ENCODE data around the gene CNTNAP2.

Gene CNTNAP2

DNA sequence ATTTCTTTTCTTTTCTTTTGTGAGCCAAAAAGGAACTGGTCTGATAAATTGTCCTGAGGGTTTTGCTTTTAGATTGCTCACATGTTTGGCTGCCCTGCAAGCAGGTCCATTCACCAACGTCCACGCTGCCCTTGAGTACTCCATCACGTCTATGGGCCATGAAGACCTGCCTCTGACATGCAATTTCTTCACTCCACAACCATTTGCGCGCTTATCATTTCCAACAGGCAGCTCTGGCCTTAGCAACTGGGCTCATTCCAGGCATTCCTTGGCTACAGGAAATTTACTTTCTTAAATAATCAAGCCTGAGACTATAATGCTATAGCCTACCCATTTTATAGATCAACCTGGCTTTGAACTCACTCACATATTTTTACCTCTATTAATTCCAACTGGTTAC lies 2065.7 kb downstream of the CNTNAP2 start:
- FAIRE-seq: no peak

DNA sequence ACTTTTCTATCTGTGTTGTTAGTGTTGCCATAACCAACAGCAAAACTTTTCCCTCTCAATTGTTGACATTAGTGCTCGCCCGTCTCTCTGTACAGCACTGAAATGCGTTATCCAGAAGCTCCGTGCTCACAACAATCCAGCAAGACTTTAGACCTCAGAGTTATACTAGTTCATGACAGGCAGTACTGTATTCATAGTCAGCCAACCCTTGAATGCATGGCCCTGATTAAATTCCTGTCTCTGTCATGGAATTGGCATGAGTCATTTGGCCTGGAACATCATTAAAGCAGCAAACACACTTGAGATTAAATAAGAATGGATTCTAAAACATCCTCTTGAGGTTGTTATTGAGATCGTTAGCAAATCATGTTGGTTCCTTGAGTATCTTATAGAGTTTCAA lies 2068.4 kb downstream of the CNTNAP2 start:
- no peak for FAIRE-seq

DNA sequence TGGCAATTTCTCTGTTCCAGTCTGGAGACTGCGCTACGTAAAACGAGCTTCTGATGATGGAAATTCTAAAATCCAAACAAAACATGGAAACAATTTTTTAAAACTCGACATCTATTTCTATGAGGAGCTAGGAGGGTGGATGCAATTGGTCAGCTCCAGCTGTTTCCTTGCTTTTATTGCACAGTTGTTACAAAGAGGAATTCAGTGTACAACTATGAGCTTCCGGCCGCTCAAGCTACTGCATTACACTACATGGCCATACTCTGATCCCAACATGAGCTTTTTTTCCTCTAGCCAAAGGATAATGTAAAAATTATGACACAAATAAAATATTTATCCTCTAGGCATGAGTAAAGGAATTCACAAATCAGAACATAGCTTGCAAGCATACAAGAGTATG lies 2070.9 kb downstream of the CNTNAP2 start:
- no peak for FAIRE-seq

GRCh38 chr7:148191391-148192065 lies 2074.9 kb downstream of the CNTNAP2 start:
- no peak for FAIRE-seq

GRCh38 chr7:148192491-148192890 lies 2075.9 kb downstream of the CNTNAP2 start:
- no peak for FAIRE-seq

DNA sequence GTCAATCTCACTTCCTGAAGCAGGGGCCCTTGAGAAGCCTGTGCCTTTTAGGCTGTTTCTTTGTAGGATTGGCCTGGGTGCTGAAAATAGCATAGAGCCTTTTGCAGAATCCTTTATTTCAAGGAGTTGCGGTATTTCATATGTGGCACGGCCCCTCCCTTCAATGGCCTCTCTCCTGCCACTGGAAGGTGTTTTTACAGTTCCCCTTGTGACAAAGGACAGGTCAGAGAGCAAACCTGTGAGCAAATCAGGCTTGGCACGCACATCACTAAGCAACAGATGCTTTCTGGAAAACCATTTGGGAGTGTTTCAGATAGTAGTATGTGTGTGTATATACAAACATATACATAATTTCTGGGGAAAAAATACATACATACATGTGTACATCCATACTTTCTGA lies 2085.4 kb downstream of the CNTNAP2 start:
- no peak for FAIRE-seq

DNA sequence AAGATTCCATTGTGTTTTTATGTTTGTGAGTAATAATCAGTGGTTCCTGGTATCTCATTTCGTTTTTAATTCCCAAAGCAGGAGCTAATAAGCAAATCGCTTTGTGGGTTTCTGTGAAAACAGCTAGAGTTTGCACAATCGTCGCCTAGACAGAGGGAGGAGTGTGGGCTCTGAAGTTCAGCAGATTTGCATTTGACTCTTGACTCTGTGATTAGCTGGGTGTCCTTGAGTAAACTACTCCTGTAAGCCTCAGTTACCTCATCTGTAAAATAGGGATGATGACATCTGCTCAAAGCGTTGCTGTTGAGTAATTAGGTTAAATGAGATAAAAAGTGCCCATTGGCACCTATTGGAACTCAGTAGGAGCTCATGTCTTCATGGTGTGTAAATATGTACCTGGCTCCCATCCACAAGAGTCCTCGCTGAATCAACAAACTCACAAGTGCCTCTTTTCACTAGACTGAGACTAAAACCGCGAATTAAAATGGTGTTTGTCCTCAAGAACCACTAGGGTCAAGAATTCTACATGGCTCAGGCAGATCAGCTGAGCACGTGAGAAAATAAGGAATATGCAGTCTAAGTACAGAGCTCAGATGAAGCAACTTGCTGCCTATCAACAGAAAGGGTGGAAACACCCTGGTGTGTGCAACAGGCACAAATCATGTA lies 2088.2 kb downstream of the CNTNAP2 start:
- no peak for FAIRE-seq

DNA sequence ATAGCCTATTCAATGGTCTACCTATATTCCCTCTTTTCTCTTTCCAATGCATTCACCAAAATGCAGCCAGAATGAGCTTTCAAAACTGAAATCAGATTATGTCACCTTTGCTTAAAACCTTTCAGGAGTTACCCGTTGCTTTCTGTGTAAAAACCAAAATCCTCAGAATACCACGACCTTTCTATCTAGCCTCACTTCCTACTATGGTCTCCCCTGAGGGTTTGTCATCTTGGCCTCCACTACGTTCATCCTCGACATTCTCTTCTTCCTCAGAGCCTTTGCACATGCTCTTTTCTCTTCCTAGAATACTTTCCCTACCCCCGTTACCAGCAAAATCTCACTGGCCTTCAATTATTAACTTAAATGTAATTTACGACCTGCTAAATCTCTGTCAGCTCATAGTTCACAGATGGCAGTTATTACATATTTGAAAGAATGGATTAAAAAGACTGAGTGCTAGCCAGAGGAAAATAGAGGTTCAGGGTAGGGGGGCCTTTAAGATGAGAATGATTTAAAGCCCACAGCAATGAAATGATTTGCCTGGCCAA lies 2093.1 kb downstream of the CNTNAP2 start:
- no peak for FAIRE-seq

GRCh38 chr7:148210804-148211325 lies 2094.3 kb downstream of the CNTNAP2 start:
- no peak for FAIRE-seq

DNA sequence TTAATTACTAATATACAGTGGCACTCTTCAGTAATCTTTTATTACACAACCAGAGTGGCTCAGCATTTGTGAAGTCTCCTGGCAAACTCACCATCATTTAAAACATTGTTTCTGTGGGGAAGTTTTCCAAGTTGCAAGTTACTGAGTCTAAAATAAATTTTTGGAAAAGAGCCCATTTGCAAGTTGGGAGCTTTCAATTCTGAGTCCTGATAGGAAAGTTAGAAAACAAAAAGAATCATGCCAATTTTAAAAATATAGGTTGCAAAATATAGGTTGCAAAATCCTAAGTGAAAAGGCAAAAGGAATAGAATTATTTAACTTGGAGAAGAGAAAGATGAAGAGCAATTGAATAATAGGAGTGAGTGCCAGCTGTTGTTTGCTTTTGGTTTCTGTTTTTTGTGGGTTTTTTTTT lies 2095.1 kb downstream of the CNTNAP2 start:
- FAIRE-seq: no peak

- FAIRE-seq: no peak
These were observed 2096.1 kb downstream of the CNTNAP2 start for GRCh38 chr7:148212731-148213130.

DNA sequence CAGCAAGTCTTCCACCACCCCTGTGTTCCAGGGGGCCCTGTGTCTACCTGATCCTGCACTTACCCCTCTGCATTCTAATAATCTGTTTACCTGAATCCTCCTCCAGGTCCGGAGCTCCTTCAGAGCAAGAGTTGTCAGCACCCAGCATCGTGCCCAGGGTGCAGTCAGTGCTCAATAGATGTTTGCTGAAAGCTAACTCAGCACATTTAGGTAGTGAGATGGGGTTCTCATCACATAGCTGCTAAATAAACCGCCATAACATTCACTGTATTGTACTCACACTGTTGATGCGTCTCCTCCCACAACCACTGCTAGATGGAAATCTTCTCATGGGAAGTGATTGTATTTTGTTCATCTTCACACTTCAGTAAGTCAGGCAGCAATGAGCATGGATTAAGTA lies 2097.5 kb downstream of the CNTNAP2 start:
- no peak for FAIRE-seq

DNA sequence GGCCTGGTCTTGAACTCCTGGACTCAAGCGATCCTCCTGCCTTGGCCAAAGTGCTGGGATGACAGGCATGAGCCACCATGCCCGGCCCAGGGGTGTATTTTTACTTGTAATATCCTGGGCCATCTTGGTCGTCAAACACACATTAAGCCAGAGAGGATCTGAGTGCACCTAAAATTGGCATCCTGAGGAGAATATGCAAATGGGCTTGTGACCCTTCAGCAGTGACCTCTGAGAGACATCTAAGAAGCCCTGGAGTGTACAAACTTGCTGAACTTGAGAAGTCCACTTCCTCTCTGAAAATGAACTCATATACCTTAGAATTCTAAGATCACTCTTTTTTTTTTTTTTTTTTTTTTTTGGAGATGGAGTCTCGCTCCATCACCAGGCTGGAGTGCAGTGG lies 2102.0 kb downstream of the CNTNAP2 start:
- no peak for FAIRE-seq

DNA sequence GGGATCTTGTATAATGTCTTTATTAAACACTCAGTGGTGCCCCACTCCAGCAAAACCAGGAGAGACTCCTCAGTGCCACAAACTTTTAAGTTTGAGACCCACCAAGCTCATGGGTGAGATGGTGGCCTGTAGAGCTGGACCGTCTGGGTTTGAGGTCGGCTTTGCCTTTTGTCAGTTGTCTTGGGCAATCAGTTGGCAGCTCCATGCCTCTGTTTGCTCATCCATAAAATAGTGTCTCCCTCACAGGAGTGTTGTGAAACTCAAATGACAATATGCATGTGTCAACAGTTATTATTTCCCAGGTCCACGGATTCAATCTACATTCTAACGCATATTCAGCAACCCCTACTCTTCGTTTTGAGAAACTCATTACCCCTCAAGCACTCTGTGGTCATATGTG lies 2106.1 kb downstream of the CNTNAP2 start:
- FAIRE-seq: no peak

DNA sequence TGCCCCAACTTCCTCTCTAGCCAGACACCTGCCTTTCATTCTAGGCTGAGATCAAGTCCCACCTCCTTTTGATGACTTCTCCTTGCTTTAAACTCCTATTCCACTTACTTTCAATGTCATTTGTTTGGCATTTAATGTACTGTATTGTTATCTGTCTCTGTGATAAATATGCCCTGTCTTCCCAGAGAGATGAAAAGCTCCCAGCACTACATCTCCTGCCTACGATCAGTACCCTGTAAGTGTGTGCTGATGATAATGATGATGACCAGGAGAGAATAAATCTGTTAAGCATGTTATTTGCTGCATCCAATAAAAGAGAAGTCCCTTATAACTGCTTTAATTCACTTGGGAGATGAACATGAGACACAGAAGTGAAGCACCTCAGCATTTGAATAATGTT lies 2106.6 kb downstream of the CNTNAP2 start:
- FAIRE-seq: no peak

- FAIRE-seq: no peak
These were observed 2107.1 kb downstream of the CNTNAP2 start for GRCh38 chr7:148223738-148224137.

DNA sequence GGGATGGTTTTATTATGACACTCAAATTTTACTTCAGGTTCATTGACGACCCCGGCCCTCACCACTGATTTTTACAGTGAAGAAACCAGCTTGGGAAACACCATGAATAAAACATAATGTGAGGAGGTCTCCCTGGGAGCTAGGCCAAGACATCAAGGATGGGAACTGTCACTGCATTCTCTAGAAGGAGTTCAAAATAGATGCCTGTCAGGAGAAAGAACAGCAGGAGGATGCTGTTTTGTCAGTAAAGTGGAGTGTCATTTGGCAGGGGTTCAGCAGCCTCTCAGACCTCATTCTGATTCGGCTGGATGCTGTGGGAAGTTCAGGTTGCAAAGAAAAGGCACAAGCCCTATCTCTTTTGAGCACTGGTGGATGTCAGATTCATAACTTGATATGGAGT lies 2113.7 kb downstream of the CNTNAP2 start:
- no peak for FAIRE-seq

GRCh38 chr7:148230883-148231282 lies 2114.3 kb downstream of the CNTNAP2 start:
- FAIRE-seq: no peak

DNA sequence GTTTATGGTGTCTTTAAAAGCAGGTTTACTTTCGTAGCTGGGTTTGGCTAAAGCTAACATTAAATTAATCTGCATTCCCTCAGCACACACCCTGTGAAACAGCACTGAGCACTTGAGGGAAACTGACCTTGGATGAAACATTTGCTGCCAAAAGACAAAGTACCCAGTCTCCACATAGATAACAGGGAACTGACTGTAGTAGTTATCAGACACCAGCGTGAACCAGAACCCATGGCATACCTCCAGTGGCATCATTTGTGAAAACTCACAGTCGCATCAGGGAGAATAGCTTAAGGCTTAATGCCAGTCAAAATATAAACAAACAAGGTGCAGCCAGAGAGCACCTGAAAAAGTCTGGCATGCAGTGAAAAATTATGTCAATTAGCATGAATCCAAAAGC lies 2116.2 kb downstream of the CNTNAP2 start:
- FAIRE-seq: no peak

GRCh38 chr7:148234715-148235114 lies 2118.1 kb downstream of the CNTNAP2 start:
- no peak for FAIRE-seq

GRCh38 chr7:148238761-148239325 lies 2122.2 kb downstream of the CNTNAP2 start:
- no peak for FAIRE-seq

- FAIRE-seq: no peak
These were observed 2125.2 kb downstream of the CNTNAP2 start for GRCh38 chr7:148241700-148242293.

- no peak for FAIRE-seq
These were observed 2125.8 kb downstream of the CNTNAP2 start for GRCh38 chr7:148242294-148242821.
